OCI-LY3 (cell line): Measurements from ENCODE around the gene TBL1XR1.

ENCODE experiments used
- H2AFZ ChIP-seq: fragments of 200-600, 300-600 bp; shearing (Covaris generic); 2 replicates; pipeline ENCODE4 v1.6.0; 2014; ENCODE audit warnings: antibody characterized with exemption, low read depth, low read length
- H3K27ac ChIP-seq: fragments of 200-600, 300-600 bp; sonication (generic); 2 replicates; pipeline ENCODE4 v1.5.1; 2014; ENCODE audit warnings: mild to moderate bottlenecking, low read length, moderate library complexity, mixed read lengths
- H3K27me3 ChIP-seq: fragments of 200-600, 300-600 bp; sonication (generic); 2 replicates; pipeline ENCODE4 v1.6.1; 2014; ENCODE audit warnings: low read depth, low read length, mixed read lengths
- H3K36me3 ChIP-seq: fragments of 200-600, 300-600 bp; sonication (generic); replicated peaks from 2 replicates; pipeline ENCODE3; 2014; ENCODE audit warnings: low read depth, low read length, mixed read lengths
- H3K4me1 ChIP-seq: fragments of 300-600, 200-600 bp; sonication (generic); 2 replicates; pipeline ENCODE4 v1.6.1; 2014; ENCODE audit warnings: low read length, mixed read lengths
- H3K4me2 ChIP-seq: fragments of 200-600, 300-600 bp; sonication (generic); 2 replicates; pipeline ENCODE4 v1.6.1; 2014; ENCODE audit warnings: low read length, mixed read lengths
- H3K4me3 ChIP-seq: fragments of 300-600, 200-600 bp; sonication (generic); 2 replicates; pipeline ENCODE4 v1.5.1; 2014; ENCODE audit warnings: antibody characterized with exemption, mild to moderate bottlenecking, low read length, moderate library complexity
- H3K79me2 ChIP-seq: fragments of 300-600, 200-600 bp; shearing (Covaris generic); 2 replicates; pipeline ENCODE4 v1.6.1; 2014; ENCODE audit warnings: mild to moderate bottlenecking, low read length, mixed read lengths
- H3K9ac ChIP-seq: fragments of 300-600, 200-600 bp; shearing (Covaris generic); 2 replicates; pipeline ENCODE4 v1.6.0; 2014; ENCODE audit warnings: mild to moderate bottlenecking, low read length, moderate library complexity
- H3K9me3 ChIP-seq: fragments of 200-600, 300-600 bp; shearing (Covaris generic); 2 replicates; pipeline ENCODE4 v1.6.1; 2014; ENCODE audit warnings: low read length, mixed read lengths; ENCODE audit not compliant: insufficient read depth
- H4K20me1 ChIP-seq: fragments of 200-600, 300-600 bp; sonication (generic); 2 replicates; pipeline ENCODE4 v1.6.1; 2016; ENCODE audit warnings: low read length, mixed read lengths; ENCODE audit not compliant: insufficient read depth
- EZH2phosphoT487 ChIP-seq: fragments of 200-600 bp; shearing (Covaris generic); IDR thresholded peaks from 2 replicates; pipeline ENCODE4 v1.6.1; 2018; ENCODE audit warnings: antibody characterized with exemption, mixed run types, low read depth
- TF ChIP-seq, protein P1 (sequence below): fragments of 200-600, 300-600 bp; sonication (generic); IDR thresholded peaks from 2 replicates; pipeline ENCODE4 v1.5.1; 2014; ENCODE audit warnings: antibody characterized with exemption, low read length, low read depth

TBL1XR1 gene

GRCh38 chr3:177039490-177040274 lies 157.6 kb downstream of the TBL1XR1 start:
- TF ChIP-seq, protein P1, sequence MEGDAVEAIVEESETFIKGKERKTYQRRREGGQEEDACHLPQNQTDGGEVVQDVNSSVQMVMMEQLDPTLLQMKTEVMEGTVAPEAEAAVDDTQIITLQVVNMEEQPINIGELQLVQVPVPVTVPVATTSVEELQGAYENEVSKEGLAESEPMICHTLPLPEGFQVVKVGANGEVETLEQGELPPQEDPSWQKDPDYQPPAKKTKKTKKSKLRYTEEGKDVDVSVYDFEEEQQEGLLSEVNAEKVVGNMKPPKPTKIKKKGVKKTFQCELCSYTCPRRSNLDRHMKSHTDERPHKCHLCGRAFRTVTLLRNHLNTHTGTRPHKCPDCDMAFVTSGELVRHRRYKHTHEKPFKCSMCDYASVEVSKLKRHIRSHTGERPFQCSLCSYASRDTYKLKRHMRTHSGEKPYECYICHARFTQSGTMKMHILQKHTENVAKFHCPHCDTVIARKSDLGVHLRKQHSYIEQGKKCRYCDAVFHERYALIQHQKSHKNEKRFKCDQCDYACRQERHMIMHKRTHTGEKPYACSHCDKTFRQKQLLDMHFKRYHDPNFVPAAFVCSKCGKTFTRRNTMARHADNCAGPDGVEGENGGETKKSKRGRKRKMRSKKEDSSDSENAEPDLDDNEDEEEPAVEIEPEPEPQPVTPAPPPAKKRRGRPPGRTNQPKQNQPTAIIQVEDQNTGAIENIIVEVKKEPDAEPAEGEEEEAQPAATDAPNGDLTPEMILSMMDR: no peak
- TF ChIP-seq EZH2phosphoT487: no peak
- Histone ChIP-seq H3K36me3 (peaks cover 60% of the 10 kb centered on the region), H3K9ac (no peak overlapping the region), H3K27me3 (no peaks in the 10 kb centered on the region), H2AFZ (no peak overlapping the region), H3K4me3 (no peak overlapping the region), H3K27ac (no peak overlapping the region), H3K9me3 (no peaks in the 10 kb centered on the region), H3K4me2 (no peak overlapping the region), H3K79me2 (peaks cover 18% of the 10 kb centered on the region), H4K20me1 (peaks cover 14% of the 10 kb centered on the region; the same call in 1 of the 2 replicates), H3K4me1 (peaks cover 20% of the 10 kb centered on the region)

DNA sequence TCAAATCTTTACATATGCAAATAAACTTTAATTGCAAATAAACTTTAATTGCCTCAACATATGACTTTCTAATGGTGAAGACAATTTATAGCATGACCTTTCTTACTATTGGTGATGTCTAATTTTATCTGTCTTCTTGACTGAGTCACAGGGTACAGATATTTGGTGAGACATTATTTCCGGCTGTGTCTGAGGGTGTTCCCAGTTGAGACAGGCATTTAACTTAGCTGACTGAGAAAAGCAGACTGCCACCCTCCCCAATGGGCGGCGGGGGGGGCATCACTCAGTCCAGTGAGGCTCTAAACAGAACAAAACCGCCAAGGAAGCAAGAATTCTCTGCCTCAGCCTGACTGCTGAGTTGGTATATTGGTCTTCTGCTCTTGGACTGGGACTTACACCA lies 160.0 kb downstream of the TBL1XR1 start:
- Histone ChIP-seq H3K36me3 (peaks cover 45% of the 10 kb centered on the region), H2AFZ (no peak overlapping the region)
- TF ChIP-seq, protein P1: no peak
- no peak for TF ChIP-seq EZH2phosphoT487

DNA sequence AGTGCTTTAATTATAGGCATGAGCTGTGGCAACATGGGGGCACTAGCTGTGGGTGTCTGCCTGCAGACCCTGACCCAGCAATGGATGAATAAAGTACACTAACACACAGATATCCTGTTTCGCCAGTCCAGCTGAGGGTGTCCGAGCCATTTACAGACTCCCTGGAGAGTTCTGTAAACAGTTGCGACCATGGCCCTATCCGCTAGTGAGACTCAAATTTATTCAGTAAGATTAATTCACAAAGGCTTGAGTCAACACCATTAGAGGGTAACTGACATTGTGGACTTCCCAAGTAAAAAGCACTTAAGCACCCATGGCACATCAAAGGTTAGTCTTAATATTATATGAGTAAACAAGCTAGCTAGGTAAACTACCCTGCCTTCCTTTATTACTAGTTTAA lies 161.6 kb downstream of the TBL1XR1 start:
- Histone ChIP-seq H3K4me1 (no peaks in the 10 kb centered on the region), H4K20me1 (peaks cover 8% of the 10 kb centered on the region; the same call in 1 of the 2 replicates), H3K4me3 (no peak overlapping the region), H3K36me3 (peaks cover 44% of the 10 kb centered on the region), H3K79me2 (peaks cover 8% of the 10 kb centered on the region), H3K9me3 (no peaks in the 10 kb centered on the region), H3K27me3 (no peaks in the 10 kb centered on the region), H2AFZ (no peak overlapping the region), H3K27ac (no peak overlapping the region), H3K4me2 (no peak overlapping the region), H3K9ac (no peak overlapping the region)
- TF ChIP-seq, protein P1: no peak
- TF ChIP-seq EZH2phosphoT487: no peak

More for the DNA sequence above, 160.0 kb downstream of the TBL1XR1 start:
- Histone ChIP-seq H3K4me1 (peaks cover 10% of the 10 kb centered on the region), H3K79me2 (peaks cover 18% of the 10 kb centered on the region), H3K9me3 (no peaks in the 10 kb centered on the region), H3K27me3 (no peaks in the 10 kb centered on the region), H3K27ac (no peak overlapping the region), H4K20me1 (peaks cover 14% of the 10 kb centered on the region; the same call in 1 of the 2 replicates), H3K4me3 (no peak overlapping the region), H3K4me2 (no peak overlapping the region), H3K9ac (no peak overlapping the region)

DNA sequence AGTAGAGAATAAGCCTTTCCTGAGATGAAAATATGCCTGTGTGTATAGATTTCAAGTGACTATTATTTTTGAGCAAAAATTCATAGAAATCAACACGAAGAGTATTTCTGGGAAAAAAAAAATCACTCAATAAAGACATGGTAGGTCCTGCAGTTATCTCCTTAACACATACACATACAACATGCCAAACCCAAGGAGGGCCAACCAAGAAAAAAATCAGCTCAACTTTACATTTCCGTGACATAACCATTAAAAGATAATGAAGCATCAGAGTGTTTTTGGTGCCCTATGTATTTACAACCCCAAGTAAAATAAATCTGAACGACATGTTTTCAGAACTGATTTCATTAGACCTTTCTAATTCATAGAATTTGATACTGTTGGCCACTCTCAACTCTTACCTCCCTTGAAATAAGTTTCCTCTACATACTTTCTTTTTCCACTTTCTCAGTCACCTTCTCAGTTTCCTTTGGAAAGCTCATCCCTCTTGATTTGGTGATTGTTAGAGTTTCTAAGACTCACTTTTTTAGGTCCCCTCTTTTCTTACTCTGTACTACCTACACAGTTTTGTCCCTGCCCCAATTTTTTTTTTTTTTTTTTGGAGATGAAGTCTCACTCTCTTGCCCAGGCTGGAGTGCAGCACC lies 162.3 kb downstream of the TBL1XR1 start:
- Histone ChIP-seq H3K4me3 (no peak overlapping the region), H3K9ac (no peak overlapping the region), H3K4me1 (no peaks in the 10 kb centered on the region), H3K9me3 (no peaks in the 10 kb centered on the region), H3K79me2 (peaks cover 8% of the 10 kb centered on the region), H2AFZ (no peak overlapping the region), H4K20me1 (peaks cover 8% of the 10 kb centered on the region; the same call in 1 of the 2 replicates), H3K36me3 (peaks cover 49% of the 10 kb centered on the region), H3K4me2 (no peak overlapping the region), H3K27ac (no peak overlapping the region), H3K27me3 (no peaks in the 10 kb centered on the region)
- TF ChIP-seq, protein P1: no peak
- TF ChIP-seq EZH2phosphoT487: no peak
